Measurements from ENCODE around the gene DNAJC16.

DNAJC16 gene

DNA sequence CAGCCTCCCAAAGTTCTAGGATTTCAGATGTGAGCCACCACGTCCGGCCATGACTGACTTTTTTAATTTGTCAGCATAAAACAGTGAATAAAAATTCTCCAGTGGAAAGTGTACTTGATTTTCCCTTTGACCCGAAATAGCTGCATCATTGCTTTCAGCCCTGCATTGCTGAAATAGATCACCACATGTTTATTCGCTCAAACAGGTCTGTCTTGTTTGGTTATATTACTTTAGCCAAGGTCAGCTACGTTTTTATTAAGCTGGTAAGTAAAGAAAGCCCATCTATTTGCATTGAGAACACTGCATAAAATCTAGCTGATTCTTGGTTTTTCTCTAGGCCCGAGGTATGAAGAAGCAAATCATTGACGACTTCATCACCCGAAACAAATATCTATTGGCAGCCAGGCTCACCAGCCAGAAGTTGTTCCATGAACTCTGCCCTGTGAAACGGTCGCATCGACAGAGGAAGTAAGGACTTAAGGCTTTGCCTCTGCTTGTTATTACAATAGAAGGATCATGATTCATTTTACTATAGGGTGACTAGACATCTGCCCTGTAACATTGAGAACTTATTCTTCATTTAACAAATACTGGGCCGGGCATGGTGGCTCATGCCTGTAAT, 32.7 kb downstream of the DNAJC16 start:
- Histone ChIP-seq H3K4me2 (ENCODE audit: low read depth, low read length) (no peak overlapping the region), H3K27me3 (replicated peaks; ENCODE audit: insufficient read depth, low read length) (no peaks in the 10 kb centered on the region), H3K9me2 (replicated peaks; ENCODE audit: insufficient read depth, low read length) (no peaks in the 10 kb centered on the region), H3K4me3 (ENCODE audit: low read length) (no peak overlapping the region), H3F3A (ENCODE audit: insufficient read depth, low read length) (no peaks in the 10 kb centered on the region), H3K4me1 (ENCODE audit: low read length) (no peaks in the 10 kb centered on the region), H3K27ac (ENCODE audit: low read length) (no peak overlapping the region), H2AFZ (ENCODE audit: low read length) (no peak overlapping the region), H3K9me3 (replicated peaks; ENCODE audit: insufficient read depth, low read length) (no peaks in the 10 kb centered on the region), H3K36me3 (replicated peaks; ENCODE audit: insufficient read depth, low read length) (no peaks in the 10 kb centered on the region), H3K9ac (ENCODE audit: low read length) (no peak overlapping the region), H4K20me1 (ENCODE audit: insufficient read depth, low read length) (no peaks in the 10 kb centered on the region), H3K79me2 (ENCODE audit: low read length) (no peaks in the 10 kb centered on the region)
- TF ChIP-seq EZH2 (optimal IDR thresholded peaks at IDR 0.05; ENCODE audit: low read depth, low read length), result no peak
- no peak for TF ChIP-seq EZH2phosphoT487 (IDR thresholded peaks at IDR 0.05; ENCODE audit: low read length)
- TF ChIP-seq, protein P1, sequence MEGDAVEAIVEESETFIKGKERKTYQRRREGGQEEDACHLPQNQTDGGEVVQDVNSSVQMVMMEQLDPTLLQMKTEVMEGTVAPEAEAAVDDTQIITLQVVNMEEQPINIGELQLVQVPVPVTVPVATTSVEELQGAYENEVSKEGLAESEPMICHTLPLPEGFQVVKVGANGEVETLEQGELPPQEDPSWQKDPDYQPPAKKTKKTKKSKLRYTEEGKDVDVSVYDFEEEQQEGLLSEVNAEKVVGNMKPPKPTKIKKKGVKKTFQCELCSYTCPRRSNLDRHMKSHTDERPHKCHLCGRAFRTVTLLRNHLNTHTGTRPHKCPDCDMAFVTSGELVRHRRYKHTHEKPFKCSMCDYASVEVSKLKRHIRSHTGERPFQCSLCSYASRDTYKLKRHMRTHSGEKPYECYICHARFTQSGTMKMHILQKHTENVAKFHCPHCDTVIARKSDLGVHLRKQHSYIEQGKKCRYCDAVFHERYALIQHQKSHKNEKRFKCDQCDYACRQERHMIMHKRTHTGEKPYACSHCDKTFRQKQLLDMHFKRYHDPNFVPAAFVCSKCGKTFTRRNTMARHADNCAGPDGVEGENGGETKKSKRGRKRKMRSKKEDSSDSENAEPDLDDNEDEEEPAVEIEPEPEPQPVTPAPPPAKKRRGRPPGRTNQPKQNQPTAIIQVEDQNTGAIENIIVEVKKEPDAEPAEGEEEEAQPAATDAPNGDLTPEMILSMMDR (IDR thresholded peaks at IDR 0.05; ENCODE audit: low read length), result no peak
- no peak for DNase-seq

GRCh38 chr1:15568387-15569073, 41.9 kb downstream of the DNAJC16 start:
- no peaks in the 10 kb centered on the region for H3K27me3 ChIP-seq (replicated peaks; ENCODE audit: insufficient read depth, low read length)
- H3K9me3 ChIP-seq (replicated peaks; ENCODE audit: insufficient read depth, low read length), result no peaks in the 10 kb centered on the region
- H3F3A ChIP-seq (ENCODE audit: insufficient read depth, low read length), result peaks cover 28% of the 10 kb centered on the region
- H2AFZ ChIP-seq (ENCODE audit: low read length), result no peak overlapping the region
- no peak for DNase-seq
- H4K20me1 ChIP-seq (ENCODE audit: insufficient read depth, low read length), result no peaks in the 10 kb centered on the region
- 0 out of 2 replicates have a peak, but pooled peaks cover 7% of the 10 kb centered on the region for H3K36me3 ChIP-seq (replicated peaks; ENCODE audit: insufficient read depth, low read length)
- no peak overlapping the region for H3K4me3 ChIP-seq (ENCODE audit: low read length)
- no peak overlapping the region for H3K4me2 ChIP-seq (ENCODE audit: low read depth, low read length)
- no peaks in the 10 kb centered on the region for H3K79me2 ChIP-seq (ENCODE audit: low read length)
- no peaks in the 10 kb centered on the region for H3K9me2 ChIP-seq (replicated peaks; ENCODE audit: insufficient read depth, low read length)
- H3K4me1 ChIP-seq (ENCODE audit: low read length), result peaks cover 14% of the 10 kb centered on the region
- H3K27ac ChIP-seq (ENCODE audit: low read length), result no peak overlapping the region
- H3K9ac ChIP-seq (ENCODE audit: low read length), result no peak overlapping the region
- TF ChIP-seq EZH2 (optimal IDR thresholded peaks at IDR 0.05; ENCODE audit: low read depth, low read length) (no peak), EZH2phosphoT487 (IDR thresholded peaks at IDR 0.05; ENCODE audit: low read length) (no peak)
- TF ChIP-seq, protein P1 (IDR thresholded peaks at IDR 0.05; ENCODE audit: low read length), result no peak

DNA sequence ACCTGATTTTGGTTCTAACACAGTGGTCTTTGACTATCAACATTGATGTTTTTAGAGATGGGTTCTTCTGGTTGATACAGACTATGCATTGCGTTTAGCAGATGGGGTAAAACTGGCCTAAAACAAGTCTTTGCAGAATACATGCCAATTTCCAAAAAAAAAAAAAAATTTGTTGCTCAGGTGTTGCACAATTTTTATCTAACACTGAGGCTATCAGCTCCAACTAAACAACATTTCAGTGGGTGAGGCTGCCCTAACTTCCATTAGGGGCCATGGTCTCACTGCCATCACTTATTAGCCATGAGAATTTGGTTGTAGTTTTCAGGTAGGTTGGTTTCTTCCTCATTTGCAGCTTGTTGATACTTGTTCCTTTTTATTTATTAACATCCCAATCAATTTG, 44.2 kb downstream of the DNAJC16 start:
- H3K36me3 ChIP-seq (replicated peaks; ENCODE audit: insufficient read depth, low read length), result 0 out of 2 replicates have a peak, but pooled peaks cover 7% of the 10 kb centered on the region
- no peaks in the 10 kb centered on the region for H3K79me2 ChIP-seq (ENCODE audit: low read length)
- H3K9me3 ChIP-seq (replicated peaks; ENCODE audit: insufficient read depth, low read length), result no peaks in the 10 kb centered on the region
- peak overlapping the region; percentile 68 for H3K9ac ChIP-seq (ENCODE audit: low read length)
- no peaks in the 10 kb centered on the region for H3K27me3 ChIP-seq (replicated peaks; ENCODE audit: insufficient read depth, low read length)
- peaks cover 14% of the 10 kb centered on the region for H3K4me1 ChIP-seq (ENCODE audit: low read length)
- peak overlapping the region; percentile 74; the same call in 1 of the 2 replicates for H3K4me2 ChIP-seq (ENCODE audit: low read depth, low read length)
- H2AFZ ChIP-seq (ENCODE audit: low read length), result no peak overlapping the region
- H3F3A ChIP-seq (ENCODE audit: insufficient read depth, low read length), result peaks cover 29% of the 10 kb centered on the region
- H3K9me2 ChIP-seq (replicated peaks; ENCODE audit: insufficient read depth, low read length), result no peaks in the 10 kb centered on the region
- H3K27ac ChIP-seq (ENCODE audit: low read length), result peak overlapping the region; percentile 97
- no peaks in the 10 kb centered on the region for H4K20me1 ChIP-seq (ENCODE audit: insufficient read depth, low read length)
- TF ChIP-seq EZH2phosphoT487 (IDR thresholded peaks at IDR 0.05; ENCODE audit: low read length), result no peak
- TF ChIP-seq, protein P1 (IDR thresholded peaks at IDR 0.05; ENCODE audit: low read length), result no peak
- no peak for TF ChIP-seq EZH2 (optimal IDR thresholded peaks at IDR 0.05; ENCODE audit: low read depth, low read length)
- no peak overlapping the region for H3K4me3 ChIP-seq (ENCODE audit: low read length)
- DNase-seq, result no peak

Data from MM.1S (cell line).